Activated naive CD8-positive, alpha-beta T cell treated with anti-CD3 and anti-CD28 coated beads, Interleukin-2, amount 10 ng/mL, durations not matched to agents 7 days and 5 days (primary cell): ENCODE data around the gene WDFY3. TPM values are rescaled to one million over a fixed set of nuclear protein-coding genes. Genes with fewer than 3 reads are reported as not detected.

Experiments
- ATAC-seq: fragments of 150-1000 bp; cut with Tn5 transposase; one replicate; pipeline ENCODE4 v1.10.0; 2021; ENCODE audit warnings: low read depth, moderate library complexity
- POLR2A ChIA-PET: fragments of 350-600 bp; sonication (Branson Sonifier 250); formaldehyde crosslinking; loops from one replicate; lab custom pipeline; 2021; ENCODE audit warnings: antibody characterized with exemption; lab: Charles Lee
- DNase-seq: peaks from one replicate; pipeline ENCODE4 v3.0.0; 2021
- H3K27ac Mint-ChIP-seq: one replicate; pipeline ENCODE4 v1.8.0; 2022; ENCODE audit warnings: mild to moderate bottlenecking, mixed read lengths
- H3K27me3 Mint-ChIP-seq: one replicate; pipeline ENCODE4 v1.8.0; 2022; ENCODE audit warnings: mild to moderate bottlenecking, moderate library complexity, mixed read lengths
- H3K36me3 Mint-ChIP-seq: one replicate; pipeline ENCODE4 v1.8.0; 2021; ENCODE audit warnings: mild to moderate bottlenecking, mixed read lengths
- H3K4me1 Mint-ChIP-seq: one replicate; pipeline ENCODE4 v1.8.0; 2021; ENCODE audit warnings: mixed read lengths
- H3K4me3 Mint-ChIP-seq: one replicate; pipeline ENCODE4 v1.8.0; 2022; ENCODE audit warnings: mild to moderate bottlenecking, moderate library complexity, mixed read lengths
- H3K9me3 Mint-ChIP-seq: one replicate; pipeline ENCODE4 v1.8.0; 2021; ENCODE audit warnings: mixed read lengths
- total RNA-seq, 2 experiments: library from RNA; stranded (reverse); gene quantifications; one replicate each; pipeline ENCODE4 v1.2.3, GENCODE V29; 2021

The WDFY3 gene
- total RNA-seq, 2 experiments from 2014 or later, result 0.71 to 1.1 TPM

- H3K36me3 Mint-ChIP-seq, result no peaks in the 10 kb centered on the region
- H3K27ac Mint-ChIP-seq, result no peak overlapping the region
- POLR2A ChIA-PET, result no interaction called here
- ATAC-seq, result no peak
- H3K4me3 Mint-ChIP-seq, result no peak overlapping the region
- no peak for DNase-seq
- H3K4me1 Mint-ChIP-seq, result no peaks in the 10 kb centered on the region
- no peaks in the 10 kb centered on the region for H3K27me3 Mint-ChIP-seq
- peaks cover 1% of the 10 kb centered on the region for H3K9me3 Mint-ChIP-seq
Observed at GRCh38 chr4:84938316-84938715, 28.2 kb downstream of the WDFY3 start.

GRCh38 chr4:84937381-84937977 lies 29.0 kb downstream of the WDFY3 start:
- POLR2A ChIA-PET, result no interaction called here
- Mint-ChIP-seq H3K27ac (no peak overlapping the region), H3K9me3 (peaks cover 1% of the 10 kb centered on the region), H3K27me3 (no peaks in the 10 kb centered on the region), H3K4me3 (no peak overlapping the region), H3K36me3 (no peaks in the 10 kb centered on the region), H3K4me1 (no peaks in the 10 kb centered on the region)
- no peak for DNase-seq
- ATAC-seq, result no peak

- DNase-seq, result no peak
- Mint-ChIP-seq H3K27ac (no peak overlapping the region), H3K36me3 (no peaks in the 10 kb centered on the region), H3K4me3 (no peak overlapping the region), H3K27me3 (no peaks in the 10 kb centered on the region), H3K4me1 (no peaks in the 10 kb centered on the region), H3K9me3 (peaks cover 1% of the 10 kb centered on the region)
- POLR2A ChIA-PET, result no interaction called here
- no peak for ATAC-seq
Observed at GRCh38 chr4:84936123-84936522, 30.4 kb downstream of the WDFY3 start.

- Mint-ChIP-seq H3K4me3 (no peak overlapping the region), H3K27me3 (no peaks in the 10 kb centered on the region), H3K27ac (no peak overlapping the region), H3K4me1 (no peaks in the 10 kb centered on the region), H3K9me3 (no peaks in the 10 kb centered on the region), H3K36me3 (no peaks in the 10 kb centered on the region)
- DNase-seq (no peak), ATAC-seq (no peak)
- POLR2A ChIA-PET, result no interaction called here
Observed at GRCh38 chr4:84932462-84932861, 34.0 kb downstream of the WDFY3 start.

GRCh38 chr4:84931961-84932360 lies 34.5 kb downstream of the WDFY3 start:
- Mint-ChIP-seq H3K4me3 (no peak overlapping the region), H3K27me3 (no peaks in the 10 kb centered on the region)

GRCh38 chr4:84931274-84931673 lies 35.2 kb downstream of the WDFY3 start:
- Mint-ChIP-seq H3K27me3 (no peaks in the 10 kb centered on the region), H3K27ac (no peak overlapping the region), H3K9me3 (no peaks in the 10 kb centered on the region), H3K36me3 (no peaks in the 10 kb centered on the region), H3K4me3 (no peak overlapping the region), H3K4me1 (no peaks in the 10 kb centered on the region)
- no peak for DNase-seq
- no peak for ATAC-seq
- POLR2A ChIA-PET, result no interaction called here

More at GRCh38 chr4:84931961-84932360, 34.5 kb downstream of the WDFY3 start:
- H3K9me3 Mint-ChIP-seq, result no peaks in the 10 kb centered on the region
- no peak for DNase-seq
- ATAC-seq, result no peak
- no peaks in the 10 kb centered on the region for H3K4me1 Mint-ChIP-seq
- H3K36me3 Mint-ChIP-seq, result no peaks in the 10 kb centered on the region
- H3K27ac Mint-ChIP-seq, result no peak overlapping the region
- POLR2A ChIA-PET, result no interaction called here

GRCh38 chr4:84928089-84928488 lies 38.4 kb downstream of the WDFY3 start:
- DNase-seq (no peak), ATAC-seq (no peak)
- Mint-ChIP-seq H3K4me1 (no peaks in the 10 kb centered on the region), H3K27me3 (peaks cover 3% of the 10 kb centered on the region), H3K27ac (no peak overlapping the region), H3K9me3 (no peaks in the 10 kb centered on the region), H3K36me3 (no peaks in the 10 kb centered on the region), H3K4me3 (no peak overlapping the region)
- POLR2A ChIA-PET, result no interaction called here

- Mint-ChIP-seq H3K9me3 (no peaks in the 10 kb centered on the region), H3K4me3 (no peak overlapping the region), H3K4me1 (no peaks in the 10 kb centered on the region), H3K27me3 (peaks cover 3% of the 10 kb centered on the region), H3K36me3 (no peaks in the 10 kb centered on the region), H3K27ac (no peak overlapping the region)
- POLR2A ChIA-PET, result no interaction called here
- ATAC-seq (no peak), DNase-seq (no peak)
Observed at GRCh38 chr4:84927428-84927827, 39.1 kb downstream of the WDFY3 start.

GRCh38 chr4:84925558-84925957 lies 40.9 kb downstream of the WDFY3 start:
- POLR2A ChIA-PET, result no interaction called here
- H3K27me3 Mint-ChIP-seq, result peaks cover 3% of the 10 kb centered on the region
- H3K27ac Mint-ChIP-seq, result no peak overlapping the region
- no peak for ATAC-seq
- no peak overlapping the region for H3K4me3 Mint-ChIP-seq
- no peak for DNase-seq
- no peaks in the 10 kb centered on the region for H3K36me3 Mint-ChIP-seq
- no peaks in the 10 kb centered on the region for H3K4me1 Mint-ChIP-seq
- H3K9me3 Mint-ChIP-seq, result no peaks in the 10 kb centered on the region

GRCh38 chr4:84924434-84924833 lies 42.1 kb downstream of the WDFY3 start:
- ATAC-seq, result no peak
- Mint-ChIP-seq H3K36me3 (no peaks in the 10 kb centered on the region), H3K27ac (no peak overlapping the region), H3K4me1 (no peaks in the 10 kb centered on the region), H3K9me3 (no peaks in the 10 kb centered on the region), H3K4me3 (no peak overlapping the region), H3K27me3 (peaks cover 3% of the 10 kb centered on the region)
- no peak for DNase-seq
- POLR2A ChIA-PET, result no interaction called here

- H3K27ac Mint-ChIP-seq, result no peak overlapping the region
- no peaks in the 10 kb centered on the region for H3K4me1 Mint-ChIP-seq
- DNase-seq (no peak), ATAC-seq (no peak)
- H3K4me3 Mint-ChIP-seq, result no peak overlapping the region
- peaks cover 3% of the 10 kb centered on the region for H3K27me3 Mint-ChIP-seq
- POLR2A ChIA-PET, result no interaction called here
- no peaks in the 10 kb centered on the region for H3K36me3 Mint-ChIP-seq
- H3K9me3 Mint-ChIP-seq, result no peaks in the 10 kb centered on the region
Observed at GRCh38 chr4:84920617-84921016, 45.9 kb downstream of the WDFY3 start.

- POLR2A ChIA-PET, result no interaction called here
- no peaks in the 10 kb centered on the region for H3K9me3 Mint-ChIP-seq
- no peak overlapping the region for H3K27ac Mint-ChIP-seq
- no peaks in the 10 kb centered on the region for H3K4me1 Mint-ChIP-seq
- DNase-seq (no peak), ATAC-seq (no peak)
- H3K4me3 Mint-ChIP-seq, result no peak overlapping the region
- H3K27me3 Mint-ChIP-seq, result no peaks in the 10 kb centered on the region
- no peaks in the 10 kb centered on the region for H3K36me3 Mint-ChIP-seq
Observed at GRCh38 chr4:84917869-84918600, 48.5 kb downstream of the WDFY3 start.

- H3K4me1 Mint-ChIP-seq, result no peaks in the 10 kb centered on the region
- DNase-seq, result no peak
- no peaks in the 10 kb centered on the region for H3K36me3 Mint-ChIP-seq
- POLR2A ChIA-PET, result no interaction called here
- no peak overlapping the region for H3K27ac Mint-ChIP-seq
- no peaks in the 10 kb centered on the region for H3K27me3 Mint-ChIP-seq
- no peak for ATAC-seq
- no peaks in the 10 kb centered on the region for H3K9me3 Mint-ChIP-seq
- H3K4me3 Mint-ChIP-seq, result no peak overlapping the region
Observed at GRCh38 chr4:84917086-84917821, 49.2 kb downstream of the WDFY3 start.

- Mint-ChIP-seq H3K4me1 (no peaks in the 10 kb centered on the region), H3K9me3 (no peaks in the 10 kb centered on the region), H3K27ac (no peak overlapping the region), H3K4me3 (no peak overlapping the region), H3K36me3 (no peaks in the 10 kb centered on the region), H3K27me3 (no peaks in the 10 kb centered on the region)
- DNase-seq (no peak), ATAC-seq (no peak)
- POLR2A ChIA-PET, result no interaction called here
Observed at GRCh38 chr4:84916227-84916626, 50.3 kb downstream of the WDFY3 start.
